Uterus (tissue), 4 donors: ENCODE data around the gene AGPAT1. TPM values are rescaled to one million over a fixed set of nuclear protein-coding genes. Genes with fewer than 3 reads are reported as not detected.
A peak's percentile ranks its signal among the peaks of the same experiment; 100 is the strongest.

ENCODE experiments used
- DNase-seq, 2 donors: peaks; one replicate each; pipeline ENCODE4 v3.0.0-alpha.2; 2019 to 2020
- H3K27ac ChIP-seq, 2 donors: fragments of 200-600 bp; sonication (generic); 1 replicate in 1 of 2; 2 replicates in 1 of 2; pipeline ENCODE4 v1.5.1; 2016 to 2018
- H3K27me3 ChIP-seq, 2 donors: fragments of 200-600 bp; sonication (generic); one replicate each; pipeline ENCODE4 v1.5.1; 2018 to 2019; ENCODE audit warnings: control low read depth in 1 of 2
- H3K36me3 ChIP-seq, 2 donors: fragments of 200-600 bp; sonication (generic); one replicate each; pipeline ENCODE4 v1.5.1; 2019; ENCODE audit warnings: control low read depth in 1 of 2
- H3K4me1 ChIP-seq, 2 donors: fragments of 200-600 bp; sonication (generic); one replicate each; pipeline ENCODE4 v1.5.1; 2018 to 2019; ENCODE audit warnings: control low read depth in 1 of 2
- H3K4me3 ChIP-seq, 2 donors: fragments of 200-600 bp; sonication (generic); 1 replicate in 1 of 2; 2 replicates in 1 of 2; pipeline ENCODE4 v1.5.1; 2018 to 2019; ENCODE audit warnings: mild to moderate bottlenecking in 1 of 2
- H3K9me3 ChIP-seq, 2 donors: fragments of 200-600 bp; sonication (generic); one replicate each; pipeline ENCODE4 v1.5.1; 2019; ENCODE audit warnings: control low read depth in 1 of 2
- POLR2A ChIP-seq, 2 donors: fragments of 450-650 bp; IDR thresholded peaks; one replicate each; pipeline ENCODE4 v1.6.1; 2016; ENCODE audit warnings: antibody characterized with exemption in 2 of 2, mild to moderate bottlenecking in 1 of 2, moderate library complexity in 1 of 2
- intact Hi-C: fragments of 100-400 bp; cut with DNase I; formaldehyde crosslinking; loops from one replicate; pipeline ENCODE4 v1.15.1; 2023; ENCODE audit warnings: low total_unique reads
- total RNA-seq, 4 donors: library from RNA; depleted of rRNA in 3 of 4; stranded (reverse); fragments of >200 nt in 3 of 4; gene quantifications; one replicate each; pipeline versions ENCODE4 v1.1.0 to v1.2.4, GENCODE V29; 2014 to 2023
- TF ChIP-seq, protein P1 (sequence below), 4 experiments: fragments of 200-600 bp in 2 of 4; fragments of 450-650 bp in 2 of 4; sonication (generic) in 2 of 4; IDR thresholded peaks; one replicate each; pipeline ENCODE4 v1.5.1; 2016 to 2019; ENCODE audit warnings: antibody characterized with exemption in 4 of 4, mild to moderate bottlenecking in 2 of 4, moderate library complexity in 1 of 4
- donor health status: DM: yes; HTN: yes; CAD: no.

AGPAT1 gene, protein sequence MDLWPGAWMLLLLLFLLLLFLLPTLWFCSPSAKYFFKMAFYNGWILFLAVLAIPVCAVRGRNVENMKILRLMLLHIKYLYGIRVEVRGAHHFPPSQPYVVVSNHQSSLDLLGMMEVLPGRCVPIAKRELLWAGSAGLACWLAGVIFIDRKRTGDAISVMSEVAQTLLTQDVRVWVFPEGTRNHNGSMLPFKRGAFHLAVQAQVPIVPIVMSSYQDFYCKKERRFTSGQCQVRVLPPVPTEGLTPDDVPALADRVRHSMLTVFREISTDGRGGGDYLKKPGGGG
- 10 to 100 TPM; 14.2 to 71.2 (median 37.7) TPM for total RNA-seq

DNA sequence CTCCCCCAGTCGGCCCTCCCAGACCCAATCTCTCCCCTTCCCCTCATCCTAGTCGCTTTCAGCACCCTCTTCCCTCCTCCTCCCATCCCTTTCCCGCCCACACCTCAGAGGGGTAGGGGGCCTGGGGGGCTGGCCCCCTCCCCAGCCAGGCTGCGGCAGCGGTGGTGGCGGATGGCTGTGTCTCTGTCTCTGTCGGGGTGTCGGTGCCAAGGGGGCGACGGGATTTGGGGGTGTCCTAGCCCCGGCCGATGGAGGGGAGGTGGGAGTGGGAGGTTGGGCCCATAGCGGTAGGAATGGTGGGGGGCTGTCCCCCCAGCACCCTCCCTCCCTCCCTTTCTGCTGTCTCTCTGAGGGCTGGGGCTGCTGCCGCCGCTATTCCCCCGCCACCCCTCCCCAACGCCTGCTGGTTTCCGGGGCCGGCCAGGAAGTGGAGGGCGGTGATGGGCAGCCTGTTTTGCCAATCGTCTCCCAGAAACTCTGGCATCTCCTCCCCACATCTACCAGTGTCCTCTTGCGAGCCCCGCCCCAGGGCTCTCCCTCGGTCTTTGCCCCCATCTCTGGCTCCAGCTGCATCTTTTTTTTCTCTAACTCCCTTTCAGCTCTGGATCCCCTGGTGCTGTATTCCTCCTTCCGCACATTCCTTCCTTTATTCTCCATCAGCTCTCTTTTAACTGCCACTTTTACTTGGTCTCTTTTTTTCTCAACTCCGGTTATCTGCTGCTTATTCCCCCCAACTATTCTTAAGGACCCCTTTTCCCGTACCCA is at the start of gene AGPAT1:
Gene AGPAT1 (minus strand): TSS at position 374 of the 765 bp plus-strand sequence. CDS start 4,588 bp downstream, outside the sequence.
- TF ChIP-seq POLR2A (IDR thresholded peaks at IDR 0.05) = peak; percentile 80 to 83
- TF ChIP-seq, protein P1, sequence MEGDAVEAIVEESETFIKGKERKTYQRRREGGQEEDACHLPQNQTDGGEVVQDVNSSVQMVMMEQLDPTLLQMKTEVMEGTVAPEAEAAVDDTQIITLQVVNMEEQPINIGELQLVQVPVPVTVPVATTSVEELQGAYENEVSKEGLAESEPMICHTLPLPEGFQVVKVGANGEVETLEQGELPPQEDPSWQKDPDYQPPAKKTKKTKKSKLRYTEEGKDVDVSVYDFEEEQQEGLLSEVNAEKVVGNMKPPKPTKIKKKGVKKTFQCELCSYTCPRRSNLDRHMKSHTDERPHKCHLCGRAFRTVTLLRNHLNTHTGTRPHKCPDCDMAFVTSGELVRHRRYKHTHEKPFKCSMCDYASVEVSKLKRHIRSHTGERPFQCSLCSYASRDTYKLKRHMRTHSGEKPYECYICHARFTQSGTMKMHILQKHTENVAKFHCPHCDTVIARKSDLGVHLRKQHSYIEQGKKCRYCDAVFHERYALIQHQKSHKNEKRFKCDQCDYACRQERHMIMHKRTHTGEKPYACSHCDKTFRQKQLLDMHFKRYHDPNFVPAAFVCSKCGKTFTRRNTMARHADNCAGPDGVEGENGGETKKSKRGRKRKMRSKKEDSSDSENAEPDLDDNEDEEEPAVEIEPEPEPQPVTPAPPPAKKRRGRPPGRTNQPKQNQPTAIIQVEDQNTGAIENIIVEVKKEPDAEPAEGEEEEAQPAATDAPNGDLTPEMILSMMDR (IDR thresholded peaks at IDR 0.05) = peak in 1 of 4 experiments; percentile 11
- H3K4me1 ChIP-seq = peaks cover 9 to 14% of the 10 kb centered on the region in 2 donors
- intact Hi-C loops = loop anchor here (10.0 kb wide), 1 partner anchor 51 kb away; the partner anchor contains the start of gene ATF6B

DNA sequence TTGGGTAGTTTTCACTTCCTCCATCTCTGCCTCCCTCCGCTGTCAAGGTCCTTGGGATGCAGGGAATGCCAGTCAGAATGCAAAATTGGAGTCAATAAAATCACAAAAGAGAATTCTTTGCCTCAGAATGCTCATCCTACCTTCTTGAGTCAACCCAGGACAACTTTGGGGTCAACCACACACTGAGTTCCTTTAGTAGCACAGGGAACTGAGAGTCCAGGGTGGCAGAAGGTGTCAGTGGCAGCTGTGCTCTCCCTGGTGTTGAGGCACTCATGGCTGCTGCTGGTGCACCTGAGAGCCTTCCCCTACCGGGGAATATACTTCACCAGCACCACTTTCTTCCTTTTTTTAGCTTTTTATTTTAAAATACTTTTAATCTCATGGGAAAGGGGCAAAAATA is 48.8 kb upstream of the AGPAT1 start:
- H3K4me1 ChIP-seq = no peaks in the 10 kb centered on the region
- H3K9me3 ChIP-seq = no peaks in the 10 kb centered on the region
- peak overlapping the region in 1 of 2 donors; percentile 70 for H3K27ac ChIP-seq
- TF ChIP-seq, protein P1 (IDR thresholded peaks at IDR 0.05) = no peak
- TF ChIP-seq POLR2A (IDR thresholded peaks at IDR 0.05) = no peak
- intact Hi-C loops = no loop called here
- no peak overlapping the region for H3K4me3 ChIP-seq
- no peak for DNase-seq
- no peaks in the 10 kb centered on the region for H3K36me3 ChIP-seq
- no peaks in the 10 kb centered on the region for H3K27me3 ChIP-seq

More for the DNA sequence above, at the start of gene AGPAT1:
- DNase-seq = peak; percentile 99
- Histone ChIP-seq H3K4me3 (peak within 1 kb of the TSS; percentile 84 to 99), H3K27me3 (no peaks in the 10 kb centered on the region), H3K9me3 (no peaks in the 10 kb centered on the region), H3K27ac (peak within 1 kb of the TSS; percentile 96 to 98), H3K36me3 (no peaks in the 10 kb centered on the region)

DNA sequence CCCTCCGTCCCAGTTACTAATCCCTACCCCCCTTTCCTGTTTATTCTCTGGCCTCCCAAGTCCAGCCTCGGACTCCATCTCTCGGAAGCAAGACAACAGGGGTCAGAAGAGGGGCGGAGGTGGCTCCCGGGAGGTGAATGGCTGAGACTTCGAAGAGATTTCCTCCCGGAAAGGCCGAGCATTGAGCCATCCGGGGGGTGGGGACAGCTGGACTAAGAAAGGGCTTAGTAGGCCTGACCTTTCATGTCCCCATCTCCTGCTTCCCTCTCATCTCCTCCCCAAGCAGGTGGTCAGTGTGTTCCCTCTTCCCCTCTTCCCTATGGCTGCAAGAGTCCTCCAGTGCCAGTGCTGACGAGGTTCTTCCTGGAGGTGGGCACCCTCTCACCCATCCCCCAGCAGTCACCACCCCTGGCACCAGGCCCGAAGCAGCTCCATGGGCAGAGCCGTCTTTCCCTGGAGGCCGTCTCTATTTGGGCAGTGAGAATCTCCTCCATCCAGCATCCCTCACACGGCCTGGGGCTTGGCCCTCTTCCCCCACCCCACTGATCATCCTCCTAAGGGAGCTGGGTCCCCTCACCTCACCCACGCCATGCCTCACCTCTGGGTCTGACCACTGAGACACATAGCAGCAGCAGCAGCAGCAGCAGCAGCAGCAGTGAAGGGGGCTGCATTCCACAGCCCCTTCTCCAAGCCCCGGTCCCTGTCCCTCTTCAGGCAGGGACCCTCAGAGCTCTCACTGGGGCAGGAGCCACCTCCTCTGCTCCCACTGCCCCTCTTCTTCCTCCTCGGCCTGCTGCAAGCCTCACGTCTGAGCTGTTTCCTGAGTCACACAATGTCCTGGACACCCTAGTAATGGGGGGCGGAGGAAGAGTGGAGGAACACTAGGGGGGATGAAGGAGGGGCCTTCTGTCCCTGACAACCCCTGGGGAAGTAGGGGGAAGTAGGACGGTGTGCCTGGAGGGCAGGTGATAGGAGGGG is 47.7 kb upstream of the AGPAT1 start, which contains the start of gene NOTCH4:
Gene NOTCH4 (minus strand): TSS at position 810 of the 978 bp plus-strand sequence. CDS start 139 bp downstream, at position 671.
- TF ChIP-seq, protein P1 (IDR thresholded peaks at IDR 0.05) = no peak
- peak in 1 of 2 donors; percentile 22 for TF ChIP-seq POLR2A (IDR thresholded peaks at IDR 0.05)
- Histone ChIP-seq H3K27me3 (no peaks in the 10 kb centered on the region), H3K4me1 (no peaks in the 10 kb centered on the region), H3K9me3 (no peaks in the 10 kb centered on the region), H3K27ac (peak within 1 kb of the TSS; percentile 47 to 70), H3K4me3 (no peak within 1 kb of the TSS), H3K36me3 (no peaks in the 10 kb centered on the region)
- DNase-seq = no peak
- intact Hi-C loops = no loop called here

- Histone ChIP-seq H3K36me3 (no peaks in the 10 kb centered on the region), H3K4me3 (no peak overlapping the region), H3K4me1 (no peaks in the 10 kb centered on the region), H3K9me3 (no peaks in the 10 kb centered on the region), H3K27me3 (no peaks in the 10 kb centered on the region), H3K27ac (peak overlapping the region; percentile 31 to 47)
- intact Hi-C loops = no loop called here
- TF ChIP-seq POLR2A (IDR thresholded peaks at IDR 0.05) = no peak
- TF ChIP-seq, protein P1 (IDR thresholded peaks at IDR 0.05) = no peak
- DNase-seq = no peak
Measured at GRCh38 chr6:32222333-32223230, 46.7 kb upstream of the AGPAT1 start.
